Stimulated activated CD4-positive, alpha-beta T cell treated with anti-CD3 and anti-CD28 coated beads, TNF-alpha, amount 100 ng/mL, for 48 hours (primary cell): ENCODE measurements around the gene FAM83B.
"Not testable (repeated sequence)": the region's sequence is repeated elsewhere in the genome, so short reads cannot be mapped to it uniquely, and the experiment has no call there.

Experiments
- DNase-seq, 3 donors: peaks; one replicate each; pipeline ENCODE4 v3.0.0-alpha.2; 2020; ENCODE audit warnings: low read depth in 3 of 3

FAM83B gene

GRCh38 chr6:54846243-54846856 lies at the start of gene FAM83B:
Gene FAM83B (plus strand): TSS chr6:54846771. CDS start chr6:54870247, 23,476 bp downstream.
- DNase-seq, result no peak

GRCh38 chr6:54796918-54797317 lies 49.7 kb upstream of the FAM83B start:
- not testable (repeated sequence) for DNase-seq

- no peak for DNase-seq
These were observed 46.4 kb upstream of the FAM83B start for GRCh38 chr6:54800050-54800600.

DNA sequence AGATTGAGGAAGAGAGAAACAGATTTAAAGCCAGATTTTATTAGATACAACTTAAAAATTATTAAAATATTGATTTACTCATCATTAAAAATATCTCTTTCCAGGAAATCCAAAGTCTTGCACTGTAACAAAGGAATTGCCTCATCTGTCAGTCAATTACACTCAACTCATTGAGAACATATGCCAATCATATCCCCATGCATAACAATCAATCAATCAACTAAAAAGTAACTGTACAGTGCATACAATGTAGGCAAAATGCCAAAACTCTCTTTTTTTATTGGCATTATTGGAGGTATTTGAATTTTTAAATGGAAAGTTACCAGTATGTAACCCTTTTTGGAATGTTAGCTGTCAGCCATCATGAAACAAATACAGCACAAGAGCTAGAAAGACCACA lies 45.3 kb upstream of the FAM83B start:
- DNase-seq, result no peak

- no peak for DNase-seq
These were observed 44.9 kb upstream of the FAM83B start for GRCh38 chr6:54801669-54802068.

DNA sequence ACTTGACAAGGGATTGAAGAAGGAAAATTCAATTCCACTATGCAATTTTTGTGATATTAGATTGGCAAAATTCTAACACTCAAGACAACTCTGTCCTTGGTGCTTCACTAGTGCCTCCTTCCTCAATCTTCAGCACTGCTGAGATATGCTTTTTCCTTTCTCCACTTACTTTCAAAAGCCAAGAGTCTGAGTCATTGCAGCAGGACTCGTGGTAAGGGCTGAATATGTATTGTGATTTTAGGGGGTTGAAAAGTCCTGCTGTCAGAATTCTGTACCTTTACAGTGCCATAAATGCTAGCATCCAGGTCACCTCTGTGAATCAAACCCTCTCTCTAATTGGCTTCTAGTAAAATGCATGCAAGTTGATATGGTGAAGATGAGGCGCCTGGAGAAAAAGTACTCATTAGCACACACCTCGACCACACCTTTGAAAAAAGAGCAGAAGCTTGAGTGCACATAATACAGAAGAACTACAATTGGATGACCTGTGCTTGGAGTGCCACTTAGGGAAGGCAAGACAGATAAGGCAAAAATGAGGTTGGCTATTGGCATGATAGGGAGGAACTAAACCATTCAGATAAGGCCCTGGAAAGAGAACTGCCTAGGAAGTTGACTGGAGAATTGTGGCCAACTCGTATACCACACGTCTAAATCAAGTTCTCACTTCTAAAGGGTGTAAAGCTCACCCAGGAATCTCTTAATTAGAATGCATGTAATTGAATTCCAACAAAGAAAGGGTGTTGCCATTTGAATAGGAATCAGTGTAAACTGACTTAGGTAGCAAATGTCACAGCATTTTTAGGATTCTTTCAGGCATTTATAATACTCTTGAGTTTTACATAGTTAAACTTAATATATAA lies 43.6 kb upstream of the FAM83B start:
- DNase-seq, result no peak

- DNase-seq, result no peak
These were observed 41.5 kb upstream of the FAM83B start for GRCh38 chr6:54805077-54805476.

DNA sequence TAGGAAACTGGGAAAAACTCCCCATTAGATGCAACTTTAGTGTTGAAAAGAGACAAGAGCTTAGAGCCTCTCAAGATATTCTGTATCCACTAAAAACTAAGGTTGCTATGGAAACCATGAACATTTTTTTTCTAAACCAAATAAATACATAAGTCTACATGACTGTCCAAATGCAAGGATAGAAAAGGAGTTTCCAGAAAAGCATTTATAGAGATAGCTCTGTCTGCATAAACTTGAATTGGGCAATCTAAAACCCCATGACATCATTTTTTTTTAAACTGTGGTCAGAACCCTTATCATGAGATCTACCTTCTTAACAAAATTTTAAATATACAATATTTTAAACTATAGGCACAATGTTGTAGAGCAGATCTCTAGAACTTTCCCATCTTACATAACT lies 36.4 kb upstream of the FAM83B start:
- DNase-seq, result no peak

DNA sequence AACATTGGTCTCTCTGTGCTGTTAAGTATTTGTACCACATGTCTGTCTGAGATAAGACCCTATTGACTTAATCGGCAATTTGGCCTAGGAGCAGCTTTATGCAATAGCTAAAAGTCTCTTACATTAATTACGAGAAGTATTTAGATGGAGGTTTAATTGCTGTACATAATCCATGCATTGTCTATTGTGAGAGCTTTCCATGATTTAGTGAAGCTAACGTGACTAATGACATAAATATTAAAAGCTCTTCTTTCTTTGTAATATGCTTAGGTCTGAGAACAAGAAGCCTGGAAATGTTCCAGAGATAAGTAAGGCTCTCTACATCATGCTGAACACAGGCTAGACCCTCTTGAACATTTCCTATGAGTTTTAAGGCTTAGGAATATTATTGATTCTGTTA lies 32.7 kb upstream of the FAM83B start:
- no peak for DNase-seq

DNA sequence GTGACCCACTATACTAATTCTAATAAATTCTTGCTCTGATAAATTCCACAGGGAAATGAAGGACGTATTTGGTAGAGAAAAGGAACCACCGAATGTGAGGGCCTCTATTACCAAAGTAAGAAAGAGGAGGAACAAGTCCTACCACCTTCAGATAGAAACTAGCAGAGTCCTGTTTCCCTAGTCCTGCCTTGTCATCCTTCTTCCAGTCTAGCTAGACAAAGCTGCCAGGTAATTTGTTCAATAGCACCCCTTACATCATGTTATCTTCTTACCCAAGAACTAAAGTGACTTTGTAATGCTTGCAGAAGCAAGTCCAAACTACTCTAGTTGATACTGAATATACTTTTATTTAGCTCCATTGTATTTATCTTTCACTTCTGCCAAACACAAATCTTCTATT lies 29.3 kb upstream of the FAM83B start:
- DNase-seq, result no peak

DNA sequence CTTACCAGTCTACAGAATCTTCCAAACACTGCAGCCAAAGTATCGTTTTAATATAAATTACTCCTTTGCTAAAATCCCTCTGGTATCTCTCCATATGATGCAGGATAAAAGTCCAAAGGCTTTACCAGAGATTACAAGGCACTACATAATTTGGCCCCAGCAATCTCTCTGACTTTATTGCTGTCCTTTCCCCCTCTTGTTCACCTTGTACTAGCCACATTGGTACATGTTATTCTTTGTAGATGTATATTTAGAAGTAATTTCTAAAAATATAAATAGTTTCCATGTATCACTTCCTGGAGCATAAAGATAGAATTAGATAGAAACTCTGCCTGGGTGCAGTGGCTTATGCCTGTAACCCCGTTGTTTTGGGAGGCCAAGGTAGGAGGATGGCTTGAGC lies 28.7 kb upstream of the FAM83B start:
- DNase-seq, result no peak

- DNase-seq, result not testable (repeated sequence)
These were observed 22.3 kb upstream of the FAM83B start for GRCh38 chr6:54824225-54824624.

GRCh38 chr6:54827010-54827409 lies 19.6 kb upstream of the FAM83B start:
- no peak for DNase-seq

DNA sequence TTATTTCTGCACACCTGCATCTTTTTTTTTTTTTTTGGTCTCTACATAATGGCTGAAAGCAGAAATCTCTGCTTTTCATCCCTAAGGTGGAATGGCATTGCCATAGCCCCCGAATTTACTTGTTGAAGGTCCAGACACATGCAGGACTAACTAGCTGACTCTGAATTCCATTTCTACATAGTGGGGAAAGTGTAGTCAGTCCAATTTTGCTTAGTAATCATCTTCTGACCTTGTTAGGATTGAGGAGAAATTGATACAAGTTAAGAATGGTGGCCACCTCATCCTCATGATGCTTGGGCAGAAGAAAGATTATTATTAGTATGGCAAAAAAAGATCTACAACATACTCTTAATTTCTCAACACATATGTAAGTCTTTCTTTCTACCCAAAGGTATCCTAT lies 16.4 kb upstream of the FAM83B start:
- no peak for DNase-seq

DNA sequence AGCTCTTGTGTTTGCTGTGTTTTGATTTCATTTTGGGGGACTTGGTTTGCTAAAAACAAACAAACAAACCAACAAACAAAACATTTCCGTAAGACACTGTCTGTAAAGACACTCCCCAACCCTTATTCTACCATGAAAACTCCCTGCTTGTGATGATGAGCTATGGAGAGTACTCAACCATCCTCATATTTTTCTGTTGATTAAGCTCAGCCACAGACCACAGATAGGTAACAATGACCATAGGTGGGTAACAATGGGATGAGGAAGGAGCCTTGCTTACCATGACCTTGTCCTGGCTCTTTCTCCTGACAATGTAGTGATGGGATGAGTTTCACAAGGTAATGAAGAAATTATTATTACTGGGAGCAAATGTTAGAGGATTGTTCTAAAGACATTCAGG lies 11.4 kb upstream of the FAM83B start:
- no peak for DNase-seq

DNA sequence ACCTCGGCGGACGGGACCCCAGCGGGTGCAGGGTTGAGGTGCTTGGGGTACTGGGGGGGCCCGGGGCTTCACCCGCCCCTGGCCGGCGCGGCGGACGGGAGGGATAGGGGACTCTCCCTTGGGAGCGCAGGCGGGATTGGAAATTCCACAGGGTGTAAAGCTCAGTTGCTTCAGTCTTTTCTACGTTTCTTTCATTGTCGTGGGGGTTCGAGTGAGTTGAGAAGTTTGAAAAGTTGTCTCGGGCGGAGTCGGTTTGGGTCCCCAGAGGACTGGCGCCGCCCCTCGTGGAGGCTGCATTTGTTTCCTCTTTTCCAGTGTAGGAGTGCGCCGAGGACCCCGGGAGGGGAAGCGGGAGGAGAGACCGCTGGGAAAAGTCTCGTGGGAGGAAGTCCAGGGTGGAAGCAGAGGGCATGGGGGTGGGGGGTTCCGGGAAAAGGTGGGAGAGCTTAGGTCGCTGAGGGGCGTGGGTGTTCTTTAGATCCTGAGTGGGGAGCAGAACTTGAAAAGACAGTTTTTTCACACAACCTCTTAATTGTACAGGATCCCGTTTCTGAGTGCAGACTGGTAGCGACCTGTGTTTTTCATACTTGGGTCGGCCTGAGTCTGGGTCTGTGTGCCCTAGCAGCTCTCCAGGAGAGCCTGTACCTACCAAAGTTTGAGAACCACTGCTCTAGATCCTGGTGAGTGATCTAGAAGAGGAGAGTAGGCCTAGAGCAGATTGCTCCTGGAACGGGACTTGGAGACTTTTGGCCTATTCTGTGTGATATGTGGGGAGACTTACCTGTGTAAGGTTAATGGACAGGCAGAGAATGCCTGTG lies 495 bp downstream of the FAM83B start:
- DNase-seq, result no peak

GRCh38 chr6:54847799-54848597 lies 1.4 kb downstream of the FAM83B start:
- DNase-seq, result no peak

DNA sequence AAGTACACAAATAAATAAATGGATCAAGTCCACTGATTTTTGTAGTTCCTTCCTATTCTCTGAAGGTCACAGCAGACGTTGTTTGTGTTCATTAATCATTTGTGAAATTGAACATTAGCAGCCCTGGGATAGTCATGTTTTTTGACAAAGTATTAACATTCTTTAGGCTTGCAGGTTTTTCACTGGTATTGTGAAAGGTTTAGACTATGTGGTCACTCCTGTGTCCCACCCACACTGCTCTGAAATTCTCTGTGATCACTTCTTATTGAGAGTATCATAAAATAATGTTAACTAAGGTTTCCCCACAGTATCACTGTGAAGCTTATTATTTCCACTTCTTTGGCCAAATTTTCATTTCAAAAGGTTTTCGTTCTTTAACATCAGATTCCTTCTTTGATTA lies 3.5 kb downstream of the FAM83B start:
- DNase-seq, result no peak

DNA sequence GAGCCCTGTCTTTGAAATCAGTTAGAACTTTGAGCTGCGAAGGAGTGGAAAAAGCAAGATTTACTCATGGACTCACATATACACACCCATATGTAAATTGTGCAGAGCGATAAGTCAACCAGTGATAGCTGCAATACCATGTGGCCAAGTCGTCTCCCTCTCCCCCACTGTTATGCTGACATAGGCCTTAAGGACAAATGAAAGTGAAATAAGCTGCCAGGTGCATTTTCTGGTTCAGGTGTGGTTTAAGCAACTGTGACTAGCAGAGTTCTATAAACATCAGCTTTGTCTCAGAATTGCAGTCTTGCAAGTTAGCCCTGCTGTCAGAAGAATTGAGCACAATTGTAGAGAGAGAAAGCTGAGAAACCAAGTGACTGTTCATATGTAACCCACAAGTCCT lies 9.6 kb downstream of the FAM83B start:
- DNase-seq, result no peak

DNA sequence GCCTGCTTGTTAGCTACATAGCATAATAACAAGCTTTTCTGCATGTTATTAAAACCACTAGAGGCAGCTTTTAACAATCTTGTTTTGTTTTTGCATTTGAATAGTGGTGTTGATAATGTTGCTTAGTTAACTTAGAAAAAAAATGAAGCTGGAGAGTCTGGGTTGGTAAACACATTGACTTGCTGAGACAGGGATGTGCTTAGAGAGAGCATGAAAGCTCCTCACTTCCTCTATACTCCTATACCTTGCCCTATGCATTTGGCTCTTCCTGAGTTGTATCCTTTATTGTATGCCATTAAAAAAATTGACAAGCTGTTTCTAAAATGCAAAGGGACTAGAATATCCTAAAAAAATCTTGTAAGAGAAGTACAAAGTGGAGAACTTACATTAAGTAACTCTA lies 13.6 kb downstream of the FAM83B start:
- DNase-seq, result no peak

- no peak for DNase-seq
These were observed 14.2 kb downstream of the FAM83B start for GRCh38 chr6:54860739-54861138.
